Measurements from ENCODE around the gene PRODH2.
A peak's percentile ranks its signal among the peaks of the same experiment; 100 is the strongest.

Gene PRODH2

GRCh38 chr19:35812220-35813042, at the start of gene PRODH2:
Gene PRODH2, minus strand, starts transcription at chr19:35812845. Its CDS starts 40 bp downstream, at chr19:35812805.
- no peak for DNase-seq (ENCODE audit: low read depth, low spot score)
- no peak within 1 kb of the TSS for H3K27ac ChIP-seq (ENCODE audit: low read length)
- WGBS (ENCODE audit: insufficient coverage, insufficient read length): no CpG with 5 or more reads among the region's 26 CpGs

GRCh38 chr19:35861640-35862160, 49.1 kb upstream of the PRODH2 start:
- no peaks in the 10 kb centered on the region for H3K9me3 ChIP-seq (ENCODE audit: control insufficient read depth, insufficient read depth, low read length)
- no peak overlapping the region for H3K27ac ChIP-seq (ENCODE audit: low read length)
- H3K4me3 ChIP-seq (ENCODE audit: low read length): peak overlapping the region; percentile 1; the same call in 1 of the 2 replicates
- H3K36me3 ChIP-seq (ENCODE audit: control insufficient read depth, insufficient read depth, low read length): no peaks in the 10 kb centered on the region
- H3K4me1 ChIP-seq (ENCODE audit: control insufficient read depth, insufficient read depth, low read length): 0 out of 2 replicates have a peak, but pooled peaks cover 3% of the 10 kb centered on the region
- H3K27me3 ChIP-seq (ENCODE audit: control insufficient read depth, insufficient read depth, low read length): peaks cover 2% of the 10 kb centered on the region; the same call in 1 of the 2 replicates
- no CpG with 5 or more reads among the region's 19 CpGs for WGBS (ENCODE audit: insufficient coverage, insufficient read length)
- DNase-seq (ENCODE audit: low read depth, low spot score): no peak

More at GRCh38 chr19:35812220-35813042, at the start of gene PRODH2:
- Histone ChIP-seq H3K27me3 (ENCODE audit: control insufficient read depth, insufficient read depth, low read length) (no peaks in the 10 kb centered on the region), H3K36me3 (ENCODE audit: control insufficient read depth, insufficient read depth, low read length) (no peaks in the 10 kb centered on the region), H3K9me3 (ENCODE audit: control insufficient read depth, insufficient read depth, low read length) (no peaks in the 10 kb centered on the region), H3K4me3 (ENCODE audit: low read length) (no peak within 1 kb of the TSS), H3K4me1 (ENCODE audit: control insufficient read depth, insufficient read depth, low read length) (no peaks in the 10 kb centered on the region)

- 0 out of 2 replicates have a peak, but pooled peaks cover 3% of the 10 kb centered on the region for H3K4me1 ChIP-seq (ENCODE audit: control insufficient read depth, insufficient read depth, low read length)
- no CpG with 5 or more reads among the region's 55 CpGs for WGBS (ENCODE audit: insufficient coverage, insufficient read length)
- H3K27me3 ChIP-seq (ENCODE audit: control insufficient read depth, insufficient read depth, low read length): peaks cover 2% of the 10 kb centered on the region; the same call in 1 of the 2 replicates
- peak overlapping the region; percentile 26; the same call in 1 of the 2 replicates for H3K4me3 ChIP-seq (ENCODE audit: low read length)
- no peaks in the 10 kb centered on the region for H3K36me3 ChIP-seq (ENCODE audit: control insufficient read depth, insufficient read depth, low read length)
- H3K27ac ChIP-seq (ENCODE audit: low read length): no peak overlapping the region
- DNase-seq (ENCODE audit: low read depth, low spot score): peak; percentile 74
- no peaks in the 10 kb centered on the region for H3K9me3 ChIP-seq (ENCODE audit: control insufficient read depth, insufficient read depth, low read length)
Measured at GRCh38 chr19:35860818-35861639, 48.4 kb upstream of the PRODH2 start.

- Histone ChIP-seq H3K9me3 (ENCODE audit: control insufficient read depth, insufficient read depth, low read length) (no peaks in the 10 kb centered on the region), H3K27me3 (ENCODE audit: control insufficient read depth, insufficient read depth, low read length) (peaks cover 2% of the 10 kb centered on the region; the same call in 1 of the 2 replicates), H3K36me3 (ENCODE audit: control insufficient read depth, insufficient read depth, low read length) (no peaks in the 10 kb centered on the region), H3K4me1 (ENCODE audit: control insufficient read depth, insufficient read depth, low read length) (peaks cover 6% of the 10 kb centered on the region), H3K4me3 (ENCODE audit: low read length) (peak overlapping the region; percentile 26; the same call in 1 of the 2 replicates), H3K27ac (ENCODE audit: low read length) (no peak overlapping the region)
- no CpG with 5 or more reads among the region's 24 CpGs for WGBS (ENCODE audit: insufficient coverage, insufficient read length)
- no peak for DNase-seq (ENCODE audit: low read depth, low spot score)
Measured at GRCh38 chr19:35860436-35860817, 47.8 kb upstream of the PRODH2 start.

GRCh38 chr19:35859414-35859813, 46.8 kb upstream of the PRODH2 start:
- H3K4me1 ChIP-seq (ENCODE audit: control insufficient read depth, insufficient read depth, low read length): peaks cover 6% of the 10 kb centered on the region
- no peak for DNase-seq (ENCODE audit: low read depth, low spot score)
- H3K36me3 ChIP-seq (ENCODE audit: control insufficient read depth, insufficient read depth, low read length): no peaks in the 10 kb centered on the region
- H3K4me3 ChIP-seq (ENCODE audit: low read length): no peak overlapping the region
- no CpG with 5 or more reads among the region's 4 CpGs for WGBS (ENCODE audit: insufficient coverage, insufficient read length)
- peaks cover 2% of the 10 kb centered on the region; the same call in 1 of the 2 replicates for H3K27me3 ChIP-seq (ENCODE audit: control insufficient read depth, insufficient read depth, low read length)
- no peak overlapping the region for H3K27ac ChIP-seq (ENCODE audit: low read length)
- no peaks in the 10 kb centered on the region for H3K9me3 ChIP-seq (ENCODE audit: control insufficient read depth, insufficient read depth, low read length)

GRCh38 chr19:35858311-35858710, 45.7 kb upstream of the PRODH2 start:
- Histone ChIP-seq H3K27ac (ENCODE audit: low read length) (no peak overlapping the region), H3K9me3 (ENCODE audit: control insufficient read depth, insufficient read depth, low read length) (no peaks in the 10 kb centered on the region), H3K36me3 (ENCODE audit: control insufficient read depth, insufficient read depth, low read length) (no peaks in the 10 kb centered on the region), H3K4me1 (ENCODE audit: control insufficient read depth, insufficient read depth, low read length) (peaks cover 6% of the 10 kb centered on the region), H3K27me3 (ENCODE audit: control insufficient read depth, insufficient read depth, low read length) (peaks cover 2% of the 10 kb centered on the region; the same call in 1 of the 2 replicates), H3K4me3 (ENCODE audit: low read length) (no peak overlapping the region)
- no CpG with 5 or more reads among the region's 6 CpGs for WGBS (ENCODE audit: insufficient coverage, insufficient read length)
- DNase-seq (ENCODE audit: low read depth, low spot score): no peak

GRCh38 chr19:35856546-35857149, 44.0 kb upstream of the PRODH2 start, which contains the start of gene KIRREL2:
Gene KIRREL2, plus strand, starts transcription at chr19:35856911. Its CDS starts 209 bp downstream, at chr19:35857120.
- Histone ChIP-seq H3K27ac (ENCODE audit: low read length) (no peak within 1 kb of the TSS), H3K27me3 (ENCODE audit: control insufficient read depth, insufficient read depth, low read length) (no peaks in the 10 kb centered on the region; the same call in 1 of the 2 replicates), H3K4me3 (ENCODE audit: low read length) (peak within 1 kb of the TSS; percentile 52; the same call in 1 of the 2 replicates), H3K4me1 (ENCODE audit: control insufficient read depth, insufficient read depth, low read length) (peaks cover 6% of the 10 kb centered on the region), H3K36me3 (ENCODE audit: control insufficient read depth, insufficient read depth, low read length) (no peaks in the 10 kb centered on the region), H3K9me3 (ENCODE audit: control insufficient read depth, insufficient read depth, low read length) (no peaks in the 10 kb centered on the region)
- DNase-seq (ENCODE audit: low read depth, low spot score): no peak
- WGBS (ENCODE audit: insufficient coverage, insufficient read length): no CpG with 5 or more reads among the region's 42 CpGs

GRCh38 chr19:35853038-35853756, 40.6 kb upstream of the PRODH2 start:
- no peaks in the 10 kb centered on the region; the same call in 1 of the 2 replicates for H3K36me3 ChIP-seq (ENCODE audit: control insufficient read depth, insufficient read depth, low read length)
- H3K9me3 ChIP-seq (ENCODE audit: control insufficient read depth, insufficient read depth, low read length): no peaks in the 10 kb centered on the region
- no peaks in the 10 kb centered on the region; the same call in 1 of the 2 replicates for H3K27me3 ChIP-seq (ENCODE audit: control insufficient read depth, insufficient read depth, low read length)
- no peak overlapping the region for H3K4me3 ChIP-seq (ENCODE audit: low read length)
- WGBS (ENCODE audit: insufficient coverage, insufficient read length): 100% methylated on average over 1 of the region's 8 CpGs
- no peak overlapping the region for H3K27ac ChIP-seq (ENCODE audit: low read length)
- no peak for DNase-seq (ENCODE audit: low read depth, low spot score)
- H3K4me1 ChIP-seq (ENCODE audit: control insufficient read depth, insufficient read depth, low read length): peaks cover 4% of the 10 kb centered on the region

- H3K9me3 ChIP-seq (ENCODE audit: control insufficient read depth, insufficient read depth, low read length): no peaks in the 10 kb centered on the region
- H3K36me3 ChIP-seq (ENCODE audit: control insufficient read depth, insufficient read depth, low read length): no peaks in the 10 kb centered on the region; the same call in 1 of the 2 replicates
- H3K27me3 ChIP-seq (ENCODE audit: control insufficient read depth, insufficient read depth, low read length): no peaks in the 10 kb centered on the region; the same call in 1 of the 2 replicates
- H3K4me1 ChIP-seq (ENCODE audit: control insufficient read depth, insufficient read depth, low read length): peaks cover 4% of the 10 kb centered on the region
- H3K4me3 ChIP-seq (ENCODE audit: low read length): no peak within 1 kb of the TSS
- WGBS (ENCODE audit: insufficient coverage, insufficient read length): no CpG with 5 or more reads among the region's 9 CpGs
- no peak for DNase-seq (ENCODE audit: low read depth, low spot score)
- no peak within 1 kb of the TSS for H3K27ac ChIP-seq (ENCODE audit: low read length)
Measured at GRCh38 chr19:35852029-35852780, 39.6 kb upstream of the PRODH2 start, which contains the start of gene NPHS1. Gene NPHS1, minus strand, starts transcription at chr19:35852504. Its CDS starts 667 bp downstream, at chr19:35851837.
